Erythroblast (primary cell): Measurements from ENCODE around the gene BCAT1.

Source experiments
- DNase-seq, 2 experiments: peaks; one replicate each; lab custom pipeline; 2025; lab: John Stamatoyannopoulos, UW
- GATA1 ChIP-seq: IDR thresholded peaks from 2 replicates; pipeline ENCODE4 v1.6.1; 2011; ENCODE audit warnings: low read depth, mild to moderate bottlenecking, control low read depth, low read length, moderate library complexity
- POLR2A ChIP-seq: IDR thresholded peaks from 2 replicates; pipeline ENCODE4 v1.6.1; 2011; ENCODE audit warnings: mild to moderate bottlenecking, low read length

BCAT1 gene, protein sequence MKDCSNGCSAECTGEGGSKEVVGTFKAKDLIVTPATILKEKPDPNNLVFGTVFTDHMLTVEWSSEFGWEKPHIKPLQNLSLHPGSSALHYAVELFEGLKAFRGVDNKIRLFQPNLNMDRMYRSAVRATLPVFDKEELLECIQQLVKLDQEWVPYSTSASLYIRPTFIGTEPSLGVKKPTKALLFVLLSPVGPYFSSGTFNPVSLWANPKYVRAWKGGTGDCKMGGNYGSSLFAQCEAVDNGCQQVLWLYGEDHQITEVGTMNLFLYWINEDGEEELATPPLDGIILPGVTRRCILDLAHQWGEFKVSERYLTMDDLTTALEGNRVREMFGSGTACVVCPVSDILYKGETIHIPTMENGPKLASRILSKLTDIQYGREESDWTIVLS

GRCh38 chr12:24948757-24949722 lies at the start of gene BCAT1:
Gene BCAT1, minus strand, starts transcription at chr12:24949101. Its CDS starts 169 bp downstream, at chr12:24948932.
- peak; percentile 89 to 92 for DNase-seq
- TF ChIP-seq POLR2A (peak; percentile 84), GATA1 (no peak)

- no peak for DNase-seq
- TF ChIP-seq POLR2A (no peak), GATA1 (no peak)
Observed at GRCh38 chr12:24997970-24998582, 49.2 kb upstream of the BCAT1 start.

DNA sequence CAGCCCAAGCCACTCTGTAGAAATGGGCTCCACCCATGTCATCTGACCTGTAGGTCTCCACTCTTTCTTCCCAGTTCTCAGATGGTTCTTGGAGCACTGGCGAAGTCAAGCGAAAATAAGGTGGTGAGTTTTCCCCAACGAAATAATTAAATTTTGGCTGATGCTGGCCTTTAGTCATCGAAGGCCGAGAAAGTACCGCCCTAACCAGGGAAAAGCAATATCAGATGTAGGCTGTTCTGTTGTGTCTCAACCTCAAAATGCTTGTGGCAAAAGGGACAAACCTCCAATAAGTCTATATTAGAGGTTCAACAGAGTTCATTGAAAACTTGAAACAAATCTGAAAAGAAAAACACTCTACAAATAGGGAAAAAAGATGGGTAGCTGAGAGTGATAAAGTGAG lies 48.6 kb upstream of the BCAT1 start:
- no peak for DNase-seq
- TF ChIP-seq POLR2A = no peak
- no peak for TF ChIP-seq GATA1

DNA sequence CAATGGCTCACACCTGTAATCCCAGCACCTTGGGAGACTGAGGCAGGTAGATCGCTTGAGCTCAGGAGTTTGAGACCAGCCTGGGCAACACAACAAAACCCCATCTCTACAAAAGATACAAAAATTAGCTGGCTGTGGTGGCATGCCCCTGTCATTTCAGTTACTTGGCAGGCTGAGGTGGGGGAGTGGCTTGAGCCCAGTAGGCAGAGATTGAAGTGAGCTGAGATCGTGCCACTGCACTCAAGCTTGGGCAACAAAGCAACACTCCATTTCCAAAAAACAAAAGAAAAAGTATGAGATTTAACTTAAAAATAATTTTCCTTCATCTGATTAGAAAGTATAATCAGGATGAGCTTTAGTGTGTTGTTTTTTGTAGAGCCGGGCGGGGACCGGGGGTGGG lies 47.9 kb upstream of the BCAT1 start:
- DNase-seq = no peak
- TF ChIP-seq POLR2A = no peak
- no peak for TF ChIP-seq GATA1

DNA sequence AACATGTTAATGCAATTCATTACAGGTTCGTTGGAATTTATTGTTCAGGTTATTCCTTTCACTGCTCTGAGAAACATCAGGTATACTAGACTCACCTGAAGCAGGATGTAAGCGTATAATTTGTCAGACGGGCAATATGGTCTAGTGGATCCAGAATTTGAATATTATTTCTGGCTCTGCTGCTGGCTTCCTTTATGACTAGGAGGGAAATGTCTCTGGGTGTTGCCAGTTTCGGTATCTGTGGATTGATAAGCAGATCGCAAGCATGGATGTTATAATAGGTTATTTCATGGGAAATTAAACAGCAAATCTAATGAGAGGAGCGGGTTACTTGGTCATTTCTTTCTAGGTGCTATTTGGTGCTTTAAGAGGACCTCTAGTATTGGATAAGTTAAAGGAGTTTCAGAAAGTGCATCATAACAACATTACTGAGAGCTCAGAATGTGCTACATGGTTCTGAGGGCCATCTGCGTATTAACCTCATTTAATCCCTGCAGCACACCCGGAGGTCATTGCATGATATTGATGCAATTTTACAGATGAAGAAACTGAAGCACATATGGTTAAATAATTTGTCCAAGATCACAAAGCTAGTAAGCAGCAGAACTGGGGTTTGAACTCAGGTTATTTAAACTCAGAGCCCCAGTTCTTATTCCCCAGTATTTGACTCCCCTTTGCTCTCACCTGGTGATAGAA lies 47.3 kb upstream of the BCAT1 start:
- no peak for DNase-seq
- no peak for TF ChIP-seq GATA1
- no peak for TF ChIP-seq POLR2A

- no peak for DNase-seq
- TF ChIP-seq GATA1 (no peak), POLR2A (no peak)
Observed at GRCh38 chr12:24993793-24994192, 44.9 kb upstream of the BCAT1 start.

- no peak for TF ChIP-seq GATA1
- no peak for TF ChIP-seq POLR2A
- peak; percentile 68 to 78 for DNase-seq
Observed at GRCh38 chr12:24991209-24992049, 42.5 kb upstream of the BCAT1 start.

GRCh38 chr12:24989216-24989615 lies 40.3 kb upstream of the BCAT1 start:
- no peak for TF ChIP-seq GATA1
- no peak for TF ChIP-seq POLR2A
- DNase-seq = no peak

DNA sequence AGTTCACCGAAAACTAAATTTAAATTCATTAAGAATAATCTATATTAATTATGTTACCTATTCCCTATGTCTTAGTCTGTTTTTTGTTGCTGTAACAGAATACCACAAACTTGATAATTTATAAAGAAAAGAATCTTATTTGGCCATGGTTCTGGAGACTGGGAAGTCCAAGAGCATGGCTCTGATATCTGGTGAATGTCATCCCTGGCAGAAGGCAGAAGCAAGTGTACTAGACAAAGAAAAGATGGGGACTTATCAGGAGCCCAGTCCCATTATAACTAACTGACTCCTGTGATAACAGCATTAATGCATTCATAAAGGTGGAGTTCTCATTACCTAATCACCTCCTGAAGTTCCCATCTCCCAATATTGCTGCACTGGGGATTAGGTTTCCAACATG lies 33.3 kb upstream of the BCAT1 start:
- TF ChIP-seq POLR2A = no peak
- TF ChIP-seq GATA1 = no peak
- DNase-seq = no peak

DNA sequence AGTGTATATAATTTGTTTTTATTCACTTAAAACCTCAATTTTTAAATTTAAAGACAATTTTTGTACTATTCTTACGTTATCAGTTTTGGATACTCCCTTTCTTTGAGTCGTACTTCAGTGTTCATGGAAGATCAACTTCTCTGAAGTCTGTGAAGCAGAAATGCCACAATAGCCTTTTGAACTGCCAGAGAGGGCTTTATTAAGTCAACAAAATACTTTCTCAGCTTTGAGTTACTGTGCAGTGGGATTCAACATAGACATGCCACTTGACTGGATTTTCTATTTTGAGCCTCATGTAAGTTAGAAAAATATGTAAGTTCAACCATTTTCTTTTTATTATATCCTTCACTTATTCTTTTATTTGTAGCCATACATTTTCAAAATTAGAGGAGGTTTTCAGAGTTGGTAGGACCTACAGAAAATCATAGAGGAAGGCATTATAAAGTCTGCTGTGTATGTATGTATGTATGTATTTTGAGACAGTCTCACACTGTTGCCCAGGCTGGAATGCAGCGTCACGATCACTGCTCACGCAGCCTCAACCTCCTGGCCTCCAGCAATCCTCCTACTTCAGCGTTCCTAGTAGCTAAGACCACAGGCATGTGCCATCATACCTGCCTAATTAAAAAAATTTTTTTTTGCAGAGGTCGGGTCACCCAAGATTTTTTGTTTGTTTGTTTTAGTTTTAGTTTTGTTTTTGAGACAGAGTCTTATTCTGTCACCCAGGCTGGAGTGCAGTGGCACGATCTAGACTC lies 31.3 kb upstream of the BCAT1 start:
- TF ChIP-seq POLR2A (no peak), GATA1 (no peak)
- DNase-seq = no peak

GRCh38 chr12:24979329-24979728 lies 30.4 kb upstream of the BCAT1 start:
- no peak for TF ChIP-seq POLR2A
- no peak for TF ChIP-seq GATA1
- no peak for DNase-seq
